Keratinocyte (primary cell): ENCODE data around the gene ALG11. TPM values are rescaled to one million over a fixed set of nuclear protein-coding genes. Genes with fewer than 3 reads are reported as not detected.
"Not testable (repeated sequence)": the region's sequence is repeated elsewhere in the genome, so short reads cannot be mapped to it uniquely, and the experiment has no call there.

Experiments
- DNase-seq: peaks from one replicate; pipeline ENCODE4 v3.0.0-alpha.2; 2011; ENCODE audit warnings: low read depth, missing footprints, low spot score
- FAIRE-seq: peaks from 2 replicates; lab custom pipeline; 2011; peaks lifted over from hg19 to GRCh38; lab: Jason Lieb, UNC
- H2AFZ ChIP-seq: 2 replicates; pipeline ENCODE4 v1.6.0; 2012; ENCODE audit warnings: low read length, control low read depth, inconsistent platforms; ENCODE audit not compliant: control insufficient read depth
- H3K27ac ChIP-seq: 2 replicates; pipeline ENCODE4 v1.5.1; 2011; ENCODE audit warnings: low read length; ENCODE audit not compliant: control insufficient read depth, insufficient read depth
- H3K27me3 ChIP-seq: 3 replicates; pipeline ENCODE4 v1.6.0; 2011; ENCODE audit warnings: low read length; ENCODE audit not compliant: control insufficient read depth, insufficient read depth; ENCODE audit errors: extremely low read depth
- H3K36me3 ChIP-seq, 2 experiments: 2 replicates in 1 of 2; 3 replicates in 1 of 2; pipeline ENCODE4 v1.5.1; 2011; ENCODE audit warnings: low read length in 2 of 2, mild to moderate bottlenecking in 1 of 2; ENCODE audit not compliant: control insufficient read depth in 2 of 2, insufficient read depth in 2 of 2; ENCODE audit errors: extremely low read depth in 1 of 2
- H3K4me1 ChIP-seq: 3 replicates; pipeline ENCODE4 v1.5.1; 2011; ENCODE audit warnings: low read length; ENCODE audit not compliant: control insufficient read depth, insufficient read depth; ENCODE audit errors: extremely low read depth
- H3K4me2 ChIP-seq: 3 replicates; pipeline ENCODE4 v1.6.0; 2011; ENCODE audit warnings: low read depth, low read length; ENCODE audit not compliant: control insufficient read depth, insufficient read depth; ENCODE audit errors: extremely low read depth
- H3K4me3 ChIP-seq, 3 experiments: fragments of 200-600 bp in 1 of 3; sonication (generic) in 1 of 3; 2 replicates in 2 of 3; 3 replicates in 1 of 3; pipeline ENCODE4 v1.5.1; 2011 to 2016; ENCODE audit warnings: low read length in 3 of 3, mild to moderate bottlenecking in 3 of 3, control low read depth in 2 of 3, inconsistent platforms in 1 of 3, low read depth in 1 of 3, mixed read lengths in 1 of 3, mixed run types in 1 of 3, moderate library complexity in 1 of 3; ENCODE audit not compliant: control insufficient read depth in 2 of 3, insufficient read depth in 2 of 3; ENCODE audit errors: extremely low read depth in 1 of 3
- H3K79me2 ChIP-seq: 2 replicates; pipeline ENCODE4 v1.6.0; 2012; ENCODE audit warnings: low read length; ENCODE audit not compliant: control insufficient read depth, insufficient read depth
- H3K9ac ChIP-seq: 3 replicates; pipeline ENCODE4 v1.6.0; 2011; ENCODE audit warnings: low read length; ENCODE audit not compliant: control insufficient read depth, insufficient read depth; ENCODE audit errors: extremely low read depth
- H3K9me1 ChIP-seq: 3 replicates; pipeline ENCODE4 v1.6.0; 2011; ENCODE audit warnings: low read length; ENCODE audit not compliant: control insufficient read depth, insufficient read depth; ENCODE audit errors: extremely low read depth
- H3K9me3 ChIP-seq: 2 replicates; pipeline ENCODE4 v1.5.1; 2012; ENCODE audit warnings: low read depth, low read length; ENCODE audit not compliant: control insufficient read depth
- H4K20me1 ChIP-seq: 3 replicates; pipeline ENCODE4 v1.6.0; 2011; ENCODE audit warnings: low read length; ENCODE audit not compliant: control insufficient read depth, insufficient read depth; ENCODE audit errors: extremely low read depth
- CTCF ChIP-seq, 3 experiments: IDR thresholded peaks in 1 of 3; conservative IDR thresholded peaks in 1 of 3; optimal IDR thresholded peaks in 1 of 3; 2 replicates in 2 of 3; 3 replicates in 1 of 3; pipeline versions ENCODE3 to v1.5.1; 2011; ENCODE audit warnings: low read length in 3 of 3, mild to moderate bottlenecking in 3 of 3, moderate library complexity in 2 of 3, control low read depth in 1 of 3, inconsistent platforms in 1 of 3; ENCODE audit not compliant: insufficient read depth in 2 of 3; ENCODE audit errors: extremely low read depth in 1 of 3
- EZH2 ChIP-seq: IDR thresholded peaks from one replicate; pipeline ENCODE4 v1.6.1; 2012; ENCODE audit warnings: inconsistent platforms, mild to moderate bottlenecking, low read length, moderate library complexity
- dilution Hi-C: fragments of 300-500 bp; cut with MboI; formaldehyde crosslinking; loops from one replicate; pipeline ENCODE4 v1.7.0; 2020; ENCODE audit warnings: low sequenced_read_pairs; ENCODE audit not compliant: extremely low pct_ligation_motif_present
- polyA plus RNA-seq, 5 experiments: library from polyadenylated mRNA; depleted of rRNA in 3 of 5; stranded (reverse) in 3 of 5; stranded (forward) in 1 of 5; unstranded in 1 of 5; fragments of >200 nt; gene quantifications; 1 replicate in 1 of 5; 2 replicates in 3 of 5; 3 replicates in 1 of 5; pipeline versions ENCODE4 v1.2.1 to v1.2.3, GENCODE V29; 2011 to 2012; ENCODE audit warnings: missing spikeins in 2 of 5, low read depth in 1 of 5, low replicate concordance in 1 of 5

ALG11 gene
- polyA plus RNA-seq, 1 donor (not counting 4 experiments of a cell fraction or from before 2014, with no cell fraction given): 17.4 TPM

- no peak overlapping the region for H2AFZ ChIP-seq
- no peak overlapping the region for H3K27ac ChIP-seq
- H3K4me3 ChIP-seq: no peak overlapping the region
- no peak overlapping the region for H3K9ac ChIP-seq
- H3K9me1 ChIP-seq: no peaks in the 10 kb centered on the region
- H3K9me3 ChIP-seq: no peaks in the 10 kb centered on the region
- no peak overlapping the region for H3K4me2 ChIP-seq
- H4K20me1 ChIP-seq: no peaks in the 10 kb centered on the region
- no peak for FAIRE-seq
- peaks cover 5% of the 10 kb centered on the region for H3K79me2 ChIP-seq
- H3K27me3 ChIP-seq: no peaks in the 10 kb centered on the region
- no peak for DNase-seq
- H3K36me3 ChIP-seq: peaks cover 0 to 12% of the 10 kb centered on the region in 2 experiments
- H3K4me1 ChIP-seq: peaks cover 6% of the 10 kb centered on the region
- dilution Hi-C loops: no loop called here
- no peak for TF ChIP-seq EZH2
Observed at GRCh38 chr13:52029569-52029968, 17.4 kb downstream of the ALG11 start.

GRCh38 chr13:52030401-52030800 lies 18.2 kb downstream of the ALG11 start:
- H3K4me3 ChIP-seq, H3K27me3 ChIP-seq, H3K9me3 ChIP-seq, H3K79me2 ChIP-seq, DNase-seq, H4K20me1 ChIP-seq, H3K9me1 ChIP-seq, H3K27ac ChIP-seq, H3K9ac ChIP-seq, FAIRE-seq, H3K4me1 ChIP-seq, dilution Hi-C loops, H3K4me2 ChIP-seq, H2AFZ ChIP-seq, H3K36me3 ChIP-seq: not testable (repeated sequence)

GRCh38 chr13:52033039-52033438 lies 20.8 kb downstream of the ALG11 start:
- no peak overlapping the region for H3K4me3 ChIP-seq
- H3K4me2 ChIP-seq: no peak overlapping the region
- no peaks in the 10 kb centered on the region for H3K4me1 ChIP-seq
- H4K20me1 ChIP-seq: no peaks in the 10 kb centered on the region
- TF ChIP-seq EZH2 (no peak), CTCF (optimal IDR thresholded peaks at IDR 0.05 in 1 of 3, IDR thresholded peaks at IDR 0.05 in 1 of 3, conservative IDR thresholded peaks at IDR 0.05 in 1 of 3; ENCODE audit: extremely low read depth in 1 of 3, insufficient read depth in 2 of 3, low read length in 3 of 3) (no peak)
- peaks cover 0 to 5% of the 10 kb centered on the region in 2 experiments for H3K36me3 ChIP-seq
- no peak overlapping the region for H3K27ac ChIP-seq
- no peaks in the 10 kb centered on the region for H3K9me1 ChIP-seq
- H3K9me3 ChIP-seq: no peaks in the 10 kb centered on the region
- no peaks in the 10 kb centered on the region for H3K27me3 ChIP-seq
- no peak for FAIRE-seq
- H2AFZ ChIP-seq: no peak overlapping the region
- dilution Hi-C loops: no loop called here
- DNase-seq: no peak
- H3K9ac ChIP-seq: no peak overlapping the region
- no peaks in the 10 kb centered on the region for H3K79me2 ChIP-seq
